HepG2 (cell line): Measurements from ENCODE around the gene YBX2. TPM values are rescaled to one million over a fixed set of nuclear protein-coding genes. Genes with fewer than 3 reads are reported as not detected.

ENCODE experiments used
- FOXJ3 ChIP-seq: sonication (generic); formaldehyde crosslinking; IDR thresholded peaks from 2 replicates; pipeline ENCODE4 v1.4.0; 2020; ENCODE audit warnings: missing genetic modification reagents, mild to moderate bottlenecking, borderline replicate concordance
- KDM3A ChIP-seq: IDR thresholded peaks from 2 replicates; pipeline ENCODE4 v1.6.1; 2018; ENCODE audit warnings: low read depth, missing compliant biosample characterization
- KDM5B ChIP-seq: sonication (generic); formaldehyde crosslinking; IDR thresholded peaks from 2 replicates; pipeline ENCODE4 v1.4.0; 2020; ENCODE audit warnings: missing genetic modification reagents, mild to moderate bottlenecking, borderline replicate concordance
- MED8 ChIP-seq: sonication (generic); formaldehyde crosslinking; IDR thresholded peaks from 2 replicates; pipeline ENCODE4 v1.8.1; 2023; ENCODE audit warnings: mild to moderate bottlenecking, missing genetic modification reagents; ENCODE audit not compliant: insufficient replicate concordance
- MTF2 ChIP-seq: sonication (generic); formaldehyde crosslinking; IDR thresholded peaks from 2 replicates; pipeline ENCODE4 v1.5.0; 2020; ENCODE audit warnings: missing genetic modification reagents, borderline replicate concordance
- MZF1 ChIP-seq: sonication (generic); formaldehyde crosslinking; IDR thresholded peaks from 2 replicates; pipeline ENCODE4 v1.8.1; 2023; ENCODE audit warnings: mild to moderate bottlenecking, missing genetic modification reagents, borderline replicate concordance
- RFX3 ChIP-seq: IDR thresholded peaks from 2 replicates; pipeline ENCODE4 v1.6.1; 2016; ENCODE audit warnings: missing biosample characterization, missing genetic modification reagents
- SRF ChIP-seq: IDR thresholded peaks from 2 replicates; pipeline ENCODE4 v1.6.1; 2011; ENCODE audit warnings: mild to moderate bottlenecking, low read depth, low read length, moderate library complexity
- TSC22D2 ChIP-seq: sonication (generic); formaldehyde crosslinking; IDR thresholded peaks from 2 replicates; pipeline ENCODE4 v1.5.1; 2020; ENCODE audit warnings: missing genetic modification reagents, mild to moderate bottlenecking, borderline replicate concordance
- ZNF260 ChIP-seq: sonication (generic); formaldehyde crosslinking; IDR thresholded peaks from 2 replicates; pipeline ENCODE4 v1.4.0; 2020; ENCODE audit warnings: missing genetic modification reagents, low read depth, mild to moderate bottlenecking, borderline replicate concordance
- ZNF335 ChIP-seq: sonication (generic); formaldehyde crosslinking; IDR thresholded peaks from 2 replicates; pipeline ENCODE4 v1.4.0; 2020; ENCODE audit warnings: missing genetic modification reagents
- ZNF598 ChIP-seq: sonication (generic); formaldehyde crosslinking; IDR thresholded peaks from 2 replicates; pipeline ENCODE4 v1.5.1; 2020; ENCODE audit warnings: mild to moderate bottlenecking, missing genetic modification reagents, borderline replicate concordance
- polyA plus RNA-seq, 8 experiments: library from polyadenylated mRNA; depleted of rRNA in 3 of 8; stranded (reverse) in 7 of 8; unstranded in 1 of 8; fragments of >200 nt; fragmentation: Illumina TruSeq in 4 of 8; extraction: Trizol in 4 of 8; gene quantifications; 2 replicates each; pipeline versions ENCODE4 v1.2.1 to v1.2.3, GENCODE V29; 2011 to 2016; ENCODE audit warnings: low read depth in 4 of 8, missing spikeins in 1 of 8, mixed read lengths in 1 of 8; ENCODE audit not compliant: insufficient read depth in 1 of 8
- total RNA-seq, 5 experiments: library from RNA; depleted of rRNA; stranded (reverse); fragments of >200 nt; fragmentation: Illumina TruSeq; extraction: Trizol; gene quantifications; 2 replicates each; pipeline ENCODE4 v1.2.3, GENCODE V29; 2016; ENCODE audit warnings: low read depth in 1 of 5
- TF ChIP-seq, protein P1 (sequence below), 2 experiments: sonication (generic) in 1 of 2; formaldehyde crosslinking in 1 of 2; IDR thresholded peaks; 2 replicates each; pipeline versions ENCODE4 v1.4.0 to v1.6.1; 2018 to 2020; ENCODE audit warnings: missing genetic modification reagents in 2 of 2, borderline replicate concordance in 1 of 2, low read depth in 1 of 2, mild to moderate bottlenecking in 1 of 2, missing biosample characterization in 1 of 2
- TF ChIP-seq, protein P2 (sequence below): IDR thresholded peaks from 2 replicates; pipeline ENCODE4 v1.6.1; 2016; ENCODE audit warnings: missing compliant biosample characterization, missing genetic modification reagents, borderline replicate concordance
- TF ChIP-seq, protein P3 (sequence below): sonication (generic); formaldehyde crosslinking; IDR thresholded peaks from 2 replicates; pipeline ENCODE4 v1.4.0; 2020; ENCODE audit warnings: low read depth, mild to moderate bottlenecking, missing genetic modification reagents
- TF ChIP-seq, protein P4 (sequence below): IDR thresholded peaks from 2 replicates; pipeline ENCODE4 v1.6.1; 2016; ENCODE audit warnings: low read depth
- TF ChIP-seq, protein P5 (sequence below): sonication (generic); formaldehyde crosslinking; IDR thresholded peaks from 2 replicates; pipeline ENCODE4 v1.5.1; 2020; ENCODE audit warnings: missing genetic modification reagents, mild to moderate bottlenecking, borderline replicate concordance

The YBX2 gene
- total and polyA plus RNA-seq, 2 of the 13 experiments (the other 11 are each of a cell fraction or from before 2014, with no cell fraction given), result 0.12 to 0.22 TPM

DNA sequence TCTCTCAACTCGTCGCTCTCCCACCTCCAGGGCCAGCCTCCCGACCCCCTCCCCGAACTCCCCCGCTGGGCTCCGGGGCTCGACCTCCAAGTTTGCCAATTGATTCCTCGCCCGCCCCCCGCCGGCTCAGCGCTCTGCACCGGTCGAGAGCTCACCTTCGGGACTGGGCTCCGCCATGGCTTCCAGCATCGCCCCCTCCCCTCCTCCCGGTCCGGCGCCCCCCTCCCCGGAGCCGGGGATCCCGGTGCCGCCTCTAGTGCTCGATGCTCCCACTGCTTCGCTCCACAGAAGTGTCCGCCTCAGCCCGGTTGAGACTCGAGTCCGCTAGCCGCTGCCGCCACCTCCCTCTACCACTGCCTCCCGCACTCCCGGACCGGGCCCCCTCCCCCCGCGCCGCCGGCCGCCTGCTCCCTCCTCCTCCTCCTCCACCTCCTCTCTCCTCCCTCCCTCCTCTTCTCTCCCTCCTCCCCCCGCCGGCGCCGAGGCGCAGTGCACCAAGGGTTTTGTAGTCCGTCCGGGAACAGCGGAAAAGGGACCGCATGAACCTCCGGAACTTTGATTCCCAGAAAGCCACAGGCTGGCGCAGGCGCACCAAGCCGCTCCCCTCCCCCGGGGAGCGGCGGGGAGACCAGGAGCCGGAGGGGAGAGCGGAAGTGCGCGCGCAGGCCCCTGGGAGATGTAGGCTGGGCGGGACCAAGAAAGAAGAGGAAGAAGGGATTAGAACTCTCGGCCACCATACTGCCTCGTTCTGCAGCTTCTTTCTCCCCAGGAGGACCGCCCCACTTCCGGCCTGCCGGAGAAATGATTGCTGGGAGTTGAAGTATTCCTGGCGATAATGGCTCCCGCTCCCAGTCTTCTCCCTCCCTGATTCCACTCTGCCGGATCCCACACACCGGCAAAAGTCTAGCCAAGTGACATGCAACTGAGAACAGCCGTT, 55.1 kb downstream of the YBX2 start, which contains the start of gene PHF23 (continued):
- no peak for TF ChIP-seq KDM3A
- peak; percentile 65; the same call in 1 of the 2 replicates for TF ChIP-seq KDM5B (CRISPR knock-in tag)
- TF ChIP-seq FOXJ3 (CRISPR knock-in tag), result no peak
- no peak for TF ChIP-seq ZNF260 (CRISPR knock-in tag)
- TF ChIP-seq TSC22D2 (CRISPR knock-in tag), result no peak
- TF ChIP-seq, protein P1, sequence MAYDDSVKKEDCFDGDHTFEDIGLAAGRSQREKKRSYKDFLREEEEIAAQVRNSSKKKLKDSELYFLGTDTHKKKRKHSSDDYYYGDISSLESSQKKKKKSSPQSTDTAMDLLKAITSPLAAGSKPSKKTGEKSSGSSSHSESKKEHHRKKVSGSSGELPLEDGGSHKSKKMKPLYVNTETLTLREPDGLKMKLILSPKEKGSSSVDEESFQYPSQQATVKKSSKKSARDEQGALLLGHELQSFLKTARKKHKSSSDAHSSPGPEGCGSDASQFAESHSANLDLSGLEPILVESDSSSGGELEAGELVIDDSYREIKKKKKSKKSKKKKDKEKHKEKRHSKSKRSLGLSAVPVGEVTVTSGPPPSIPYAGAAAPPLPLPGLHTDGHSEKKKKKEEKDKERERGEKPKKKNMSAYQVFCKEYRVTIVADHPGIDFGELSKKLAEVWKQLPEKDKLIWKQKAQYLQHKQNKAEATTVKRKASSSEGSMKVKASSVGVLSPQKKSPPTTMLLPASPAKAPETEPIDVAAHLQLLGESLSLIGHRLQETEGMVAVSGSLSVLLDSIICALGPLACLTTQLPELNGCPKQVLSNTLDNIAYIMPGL (CRISPR knock-in tag; IDR thresholded peaks at IDR 0.05; ENCODE audit: borderline replicate concordance in 1 of 2, low read depth in 1 of 2), result peak; percentile 37 to 45; a peak in 2 of 4 replicates
- TF ChIP-seq, protein P2, sequence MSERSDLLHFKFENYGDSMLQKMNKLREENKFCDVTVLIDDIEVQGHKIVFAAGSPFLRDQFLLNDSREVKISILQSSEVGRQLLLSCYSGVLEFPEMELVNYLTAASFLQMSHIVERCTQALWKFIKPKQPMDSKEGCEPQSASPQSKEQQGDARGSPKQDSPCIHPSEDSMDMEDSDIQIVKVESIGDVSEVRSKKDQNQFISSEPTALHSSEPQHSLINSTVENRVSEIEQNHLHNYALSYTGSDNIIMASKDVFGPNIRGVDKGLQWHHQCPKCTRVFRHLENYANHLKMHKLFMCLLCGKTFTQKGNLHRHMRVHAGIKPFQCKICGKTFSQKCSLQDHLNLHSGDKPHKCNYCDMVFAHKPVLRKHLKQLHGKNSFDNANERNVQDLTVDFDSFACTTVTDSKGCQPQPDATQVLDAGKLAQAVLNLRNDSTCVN (CRISPR knock-in tag), result peak; percentile 22; the same call in 1 of the 2 replicates
- TF ChIP-seq, protein P3, sequence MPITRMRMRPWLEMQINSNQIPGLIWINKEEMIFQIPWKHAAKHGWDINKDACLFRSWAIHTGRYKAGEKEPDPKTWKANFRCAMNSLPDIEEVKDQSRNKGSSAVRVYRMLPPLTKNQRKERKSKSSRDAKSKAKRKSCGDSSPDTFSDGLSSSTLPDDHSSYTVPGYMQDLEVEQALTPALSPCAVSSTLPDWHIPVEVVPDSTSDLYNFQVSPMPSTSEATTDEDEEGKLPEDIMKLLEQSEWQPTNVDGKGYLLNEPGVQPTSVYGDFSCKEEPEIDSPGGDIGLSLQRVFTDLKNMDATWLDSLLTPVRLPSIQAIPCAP (CRISPR knock-in tag), result no peak
- no peak for TF ChIP-seq RFX3 (CRISPR knock-in tag)
- no peak for TF ChIP-seq MZF1 (CRISPR knock-in tag)
- TF ChIP-seq, protein P4, sequence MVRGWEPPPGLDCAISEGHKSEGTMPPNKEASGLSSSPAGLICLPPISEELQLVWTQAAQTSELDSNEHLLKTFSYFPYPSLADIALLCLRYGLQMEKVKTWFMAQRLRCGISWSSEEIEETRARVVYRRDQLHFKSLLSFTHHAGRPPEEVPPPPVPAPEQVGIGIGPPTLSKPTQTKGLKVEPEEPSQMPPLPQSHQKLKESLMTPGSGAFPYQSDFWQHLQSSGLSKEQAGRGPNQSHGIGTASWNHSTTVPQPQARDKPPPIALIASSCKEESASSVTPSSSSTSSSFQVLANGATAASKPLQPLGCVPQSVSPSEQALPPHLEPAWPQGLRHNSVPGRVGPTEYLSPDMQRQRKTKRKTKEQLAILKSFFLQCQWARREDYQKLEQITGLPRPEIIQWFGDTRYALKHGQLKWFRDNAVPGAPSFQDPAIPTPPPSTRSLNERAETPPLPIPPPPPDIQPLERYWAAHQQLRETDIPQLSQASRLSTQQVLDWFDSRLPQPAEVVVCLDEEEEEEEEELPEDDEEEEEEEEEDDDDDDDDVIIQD (CRISPR knock-in tag), result no peak; the same call in 1 of the 2 replicates
- no peak for TF ChIP-seq ZNF335
- no peak for TF ChIP-seq MED8
- no peak for TF ChIP-seq MTF2 (CRISPR knock-in tag)
- TF ChIP-seq ZNF598 (CRISPR knock-in tag), result no peak
- TF ChIP-seq, protein P5, sequence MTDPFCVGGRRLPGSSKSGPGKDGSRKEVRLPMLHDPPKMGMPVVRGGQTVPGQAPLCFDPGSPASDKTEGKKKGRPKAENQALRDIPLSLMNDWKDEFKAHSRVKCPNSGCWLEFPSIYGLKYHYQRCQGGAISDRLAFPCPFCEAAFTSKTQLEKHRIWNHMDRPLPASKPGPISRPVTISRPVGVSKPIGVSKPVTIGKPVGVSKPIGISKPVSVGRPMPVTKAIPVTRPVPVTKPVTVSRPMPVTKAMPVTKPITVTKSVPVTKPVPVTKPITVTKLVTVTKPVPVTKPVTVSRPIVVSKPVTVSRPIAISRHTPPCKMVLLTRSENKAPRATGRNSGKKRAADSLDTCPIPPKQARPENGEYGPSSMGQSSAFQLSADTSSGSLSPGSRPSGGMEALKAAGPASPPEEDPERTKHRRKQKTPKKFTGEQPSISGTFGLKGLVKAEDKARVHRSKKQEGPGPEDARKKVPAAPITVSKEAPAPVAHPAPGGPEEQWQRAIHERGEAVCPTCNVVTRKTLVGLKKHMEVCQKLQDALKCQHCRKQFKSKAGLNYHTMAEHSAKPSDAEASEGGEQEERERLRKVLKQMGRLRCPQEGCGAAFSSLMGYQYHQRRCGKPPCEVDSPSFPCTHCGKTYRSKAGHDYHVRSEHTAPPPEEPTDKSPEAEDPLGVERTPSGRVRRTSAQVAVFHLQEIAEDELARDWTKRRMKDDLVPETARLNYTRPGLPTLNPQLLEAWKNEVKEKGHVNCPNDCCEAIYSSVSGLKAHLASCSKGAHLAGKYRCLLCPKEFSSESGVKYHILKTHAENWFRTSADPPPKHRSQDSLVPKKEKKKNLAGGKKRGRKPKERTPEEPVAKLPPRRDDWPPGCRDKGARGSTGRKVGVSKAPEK (CRISPR knock-in tag), result no peak
- no peak for TF ChIP-seq SRF
